GM21825 (cell line): ENCODE data around the gene PHLPP2.
"Not testable (repeated sequence)": the region's sequence is repeated elsewhere in the genome, so short reads cannot be mapped to it uniquely, and the experiment has no call there.

Experiments
- ATAC-seq: cut with Tn5 transposase; IDR thresholded peaks from one replicate; pipeline ENCODE4 v1.9.1; 2021; ENCODE audit warnings: mild to moderate bottlenecking, moderate library complexity; ENCODE audit not compliant: unreplicated experiment

PHLPP2 gene

GRCh38 chr16:71625113-71625850 is 99.2 kb downstream of the PHLPP2 start:
- ATAC-seq = no peak

DNA sequence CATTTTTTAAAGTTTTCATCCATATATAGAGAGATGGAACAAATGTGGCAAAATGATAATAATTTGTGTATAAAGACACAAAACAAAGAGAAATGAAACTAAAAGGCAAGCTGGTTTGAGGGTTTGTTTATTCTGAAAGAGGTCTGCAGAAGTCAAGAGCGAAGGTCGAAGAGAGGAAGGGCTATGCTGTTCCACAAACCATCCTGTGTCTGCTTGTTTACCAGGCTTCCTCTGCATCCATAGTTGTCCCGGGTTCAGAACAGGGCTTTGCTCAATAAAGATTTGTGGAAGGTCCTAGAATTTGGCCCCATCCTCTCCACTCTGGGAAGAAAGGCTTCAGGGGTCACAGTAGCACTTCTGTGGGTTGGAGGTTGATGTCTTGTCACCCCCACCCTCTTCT is 100.9 kb downstream of the PHLPP2 start:
- ATAC-seq = no peak

DNA sequence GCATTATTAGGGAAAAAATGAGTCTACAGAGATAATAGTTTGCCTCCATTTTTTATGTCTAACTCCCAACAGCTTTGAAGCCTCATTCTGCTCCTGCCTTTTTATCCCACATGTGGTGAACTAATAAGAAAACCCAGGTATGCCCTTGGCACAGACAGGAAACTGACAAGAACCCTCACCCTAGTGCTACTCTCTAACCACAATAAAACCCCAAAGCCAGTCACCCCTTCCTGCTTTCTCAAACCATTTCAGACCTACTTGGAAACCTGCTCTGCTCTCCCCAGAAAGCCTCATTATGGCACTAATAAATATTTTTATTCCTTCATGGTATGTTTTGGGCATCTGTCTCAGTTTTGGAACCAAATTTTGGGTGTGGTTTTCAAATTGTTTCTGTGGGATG is 102.4 kb downstream of the PHLPP2 start:
- no peak for ATAC-seq

- ATAC-seq = no peak
Observed at GRCh38 chr16:71618429-71618828, 106.1 kb downstream of the PHLPP2 start.

DNA sequence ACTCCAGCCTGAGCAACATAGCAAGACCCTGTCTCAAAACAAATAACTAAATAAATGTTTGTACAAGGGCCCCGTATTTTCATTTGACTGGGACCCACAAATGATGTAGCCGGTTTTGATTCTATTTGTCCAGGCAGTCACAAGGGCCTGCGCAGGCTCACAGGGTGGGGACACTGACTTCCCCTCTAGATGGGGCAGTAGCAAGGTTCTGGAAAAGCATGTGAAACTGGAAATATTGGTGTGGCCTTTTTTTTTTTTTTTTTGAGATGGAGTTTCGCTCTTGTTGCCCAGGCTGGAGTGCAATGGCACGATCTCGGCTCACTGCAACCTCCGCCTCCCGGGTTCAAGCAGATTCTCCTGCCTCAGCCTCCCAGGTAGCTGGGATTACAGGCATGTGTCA is 109.5 kb downstream of the PHLPP2 start:
- not testable (repeated sequence) for ATAC-seq

GRCh38 chr16:71610936-71611871 is 113.3 kb downstream of the PHLPP2 start:
- peak; percentile 47 for ATAC-seq

GRCh38 chr16:71610447-71610846 is 114.1 kb downstream of the PHLPP2 start:
- no peak for ATAC-seq

GRCh38 chr16:71609066-71609465 is 115.4 kb downstream of the PHLPP2 start:
- no peak for ATAC-seq

DNA sequence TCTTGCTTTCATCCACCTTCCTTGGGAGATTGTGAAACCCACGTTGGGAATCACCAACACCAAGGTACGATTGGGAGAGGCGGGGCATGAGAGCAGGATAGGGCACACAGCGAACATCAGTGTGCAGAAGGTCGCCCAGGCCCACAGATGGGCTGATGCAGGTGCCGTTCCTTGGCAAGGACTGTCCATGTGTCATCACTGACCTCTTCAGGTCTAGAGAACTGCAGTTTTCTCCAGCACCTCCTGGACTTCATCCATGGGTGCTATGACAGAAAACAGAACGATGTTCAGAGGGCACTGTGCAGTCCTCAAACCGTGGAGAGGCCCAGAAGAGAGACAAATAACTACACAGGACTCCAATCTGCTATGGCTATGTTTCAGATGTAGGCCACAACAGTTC is 123.7 kb downstream of the PHLPP2 start:
- ATAC-seq = no peak

GRCh38 chr16:71598426-71598825 is 126.1 kb downstream of the PHLPP2 start:
- ATAC-seq = not testable (repeated sequence)

DNA sequence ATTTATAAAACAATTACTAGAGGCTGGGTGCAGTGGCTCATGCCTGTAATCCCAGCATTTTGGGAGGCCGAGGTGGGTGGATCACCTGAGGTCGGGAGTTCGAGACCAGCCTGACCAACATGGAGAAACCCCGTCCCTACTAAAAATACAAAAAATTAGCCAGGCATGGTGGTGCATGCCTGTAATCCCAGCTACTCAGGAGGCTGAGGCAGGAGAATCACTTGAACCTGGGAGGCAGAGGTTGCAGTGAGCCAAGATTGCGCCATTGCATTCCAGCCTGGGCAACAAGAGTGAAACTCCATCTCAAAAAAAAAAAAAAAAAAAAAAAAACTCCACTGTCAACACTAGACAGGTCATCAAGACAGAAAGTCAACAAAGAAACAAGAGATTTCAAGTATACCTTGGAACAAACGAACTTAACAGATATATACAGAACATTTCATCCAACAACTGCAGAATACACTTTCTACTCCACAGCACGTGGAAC is 129.1 kb downstream of the PHLPP2 start:
- ATAC-seq = not testable (repeated sequence)
